HepG2 (cell line): ENCODE measurements around the gene RAPGEFL1. TPM values are rescaled to one million over a fixed set of nuclear protein-coding genes. Genes with fewer than 3 reads are reported as not detected.

Experiments used
- ASH2L ChIP-seq: fragments of 300-600, 200-600 bp; sonication (generic); IDR thresholded peaks from 2 replicates; pipeline ENCODE4 v1.7.0; 2017; ENCODE audit warnings: low read depth, mild to moderate bottlenecking, moderate library complexity, mixed read lengths, low read length; ENCODE audit not compliant: insufficient read length
- FOXM1 ChIP-seq: sonication (generic); formaldehyde crosslinking; IDR thresholded peaks from 2 replicates; pipeline ENCODE4 v1.5.0; 2020; ENCODE audit warnings: missing genetic modification reagents
- MIER3 ChIP-seq: IDR thresholded peaks from 2 replicates; pipeline ENCODE4 v1.6.1; 2016; ENCODE audit warnings: missing compliant biosample characterization, borderline replicate concordance
- MTF1 ChIP-seq: sonication (generic); formaldehyde crosslinking; IDR thresholded peaks from 2 replicates; pipeline ENCODE4 v1.5.0; 2020; ENCODE audit warnings: missing genetic modification reagents
- MXD1 ChIP-seq: sonication (generic); formaldehyde crosslinking; IDR thresholded peaks from 2 replicates; pipeline ENCODE4 v1.4.0; 2020; ENCODE audit warnings: mild to moderate bottlenecking, missing genetic modification reagents
- PBX2 ChIP-seq: IDR thresholded peaks from 2 replicates; pipeline ENCODE4 v1.6.1; 2016; ENCODE audit warnings: control low read depth
- TRAFD1 ChIP-seq: sonication (generic); formaldehyde crosslinking; IDR thresholded peaks from 2 replicates; pipeline ENCODE4 v1.5.1; 2020; ENCODE audit warnings: missing genetic modification reagents, mild to moderate bottlenecking, borderline replicate concordance
- ZNF24 ChIP-seq: fragments of 450-650 bp; IDR thresholded peaks from 2 replicates; pipeline ENCODE4 v1.6.1; 2017; ENCODE audit warnings: antibody characterized with exemption, mild to moderate bottlenecking
- ZNF646 ChIP-seq: sonication (generic); formaldehyde crosslinking; IDR thresholded peaks from 2 replicates; pipeline ENCODE4 v1.9.0; 2021; ENCODE audit warnings: mild to moderate bottlenecking, missing genetic modification reagents
- ZNF879 ChIP-seq: sonication (generic); formaldehyde crosslinking; IDR thresholded peaks from 2 replicates; pipeline ENCODE4 v1.8.1; 2023; ENCODE audit warnings: missing genetic modification reagents
- polyA plus RNA-seq, 8 experiments: library from polyadenylated mRNA; depleted of rRNA in 3 of 8; stranded (reverse) in 7 of 8; unstranded in 1 of 8; fragments of >200 nt; fragmentation: Illumina TruSeq in 4 of 8; extraction: Trizol in 4 of 8; gene quantifications; 2 replicates each; pipeline versions ENCODE4 v1.2.1 to v1.2.3, GENCODE V29; 2011 to 2016; ENCODE audit warnings: low read depth in 4 of 8, missing spikeins in 1 of 8, mixed read lengths in 1 of 8; ENCODE audit not compliant: insufficient read depth in 1 of 8
- total RNA-seq, 5 experiments: library from RNA; depleted of rRNA; stranded (reverse); fragments of >200 nt; fragmentation: Illumina TruSeq; extraction: Trizol; gene quantifications; 2 replicates each; pipeline ENCODE4 v1.2.3, GENCODE V29; 2016; ENCODE audit warnings: low read depth in 1 of 5
- TF ChIP-seq, protein P1 (sequence below): sonication (generic); formaldehyde crosslinking; IDR thresholded peaks from 2 replicates; pipeline ENCODE4 v1.4.0; 2020; ENCODE audit warnings: missing genetic modification reagents
- TF ChIP-seq, protein P2 (sequence below): sonication (generic); formaldehyde crosslinking; IDR thresholded peaks from 2 replicates; pipeline ENCODE4 v1.8.0; 2023; ENCODE audit warnings: mild to moderate bottlenecking, missing genetic modification reagents

RAPGEFL1 gene
- total and polyA plus RNA-seq, 2 of the 13 experiments (the other 11 are each of a cell fraction or from before 2014, with no cell fraction given): 4.5 to 7.8 TPM

GRCh38 chr17:40139566-40140058 is 37.7 kb upstream of the RAPGEFL1 start (continued):
- TF ChIP-seq, protein P1, sequence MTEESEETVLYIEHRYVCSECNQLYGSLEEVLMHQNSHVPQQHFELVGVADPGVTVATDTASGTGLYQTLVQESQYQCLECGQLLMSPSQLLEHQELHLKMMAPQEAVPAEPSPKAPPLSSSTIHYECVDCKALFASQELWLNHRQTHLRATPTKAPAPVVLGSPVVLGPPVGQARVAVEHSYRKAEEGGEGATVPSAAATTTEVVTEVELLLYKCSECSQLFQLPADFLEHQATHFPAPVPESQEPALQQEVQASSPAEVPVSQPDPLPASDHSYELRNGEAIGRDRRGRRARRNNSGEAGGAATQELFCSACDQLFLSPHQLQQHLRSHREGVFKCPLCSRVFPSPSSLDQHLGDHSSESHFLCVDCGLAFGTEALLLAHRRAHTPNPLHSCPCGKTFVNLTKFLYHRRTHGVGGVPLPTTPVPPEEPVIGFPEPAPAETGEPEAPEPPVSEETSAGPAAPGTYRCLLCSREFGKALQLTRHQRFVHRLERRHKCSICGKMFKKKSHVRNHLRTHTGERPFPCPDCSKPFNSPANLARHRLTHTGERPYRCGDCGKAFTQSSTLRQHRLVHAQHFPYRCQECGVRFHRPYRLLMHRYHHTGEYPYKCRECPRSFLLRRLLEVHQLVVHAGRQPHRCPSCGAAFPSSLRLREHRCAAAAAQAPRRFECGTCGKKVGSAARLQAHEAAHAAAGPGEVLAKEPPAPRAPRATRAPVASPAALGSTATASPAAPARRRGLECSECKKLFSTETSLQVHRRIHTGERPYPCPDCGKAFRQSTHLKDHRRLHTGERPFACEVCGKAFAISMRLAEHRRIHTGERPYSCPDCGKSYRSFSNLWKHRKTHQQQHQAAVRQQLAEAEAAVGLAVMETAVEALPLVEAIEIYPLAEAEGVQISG (CRISPR knock-in tag): no peak; the same call in 1 of the 2 replicates
- TF ChIP-seq ZNF24: no peak
- TF ChIP-seq ZNF879 (CRISPR knock-in tag): no peak
- TF ChIP-seq MIER3: no peak
- peak; percentile 40; the same call in 1 of the 2 replicates for TF ChIP-seq TRAFD1 (CRISPR knock-in tag)
- no peak for TF ChIP-seq PBX2 (CRISPR knock-in tag)
- TF ChIP-seq, protein P2, sequence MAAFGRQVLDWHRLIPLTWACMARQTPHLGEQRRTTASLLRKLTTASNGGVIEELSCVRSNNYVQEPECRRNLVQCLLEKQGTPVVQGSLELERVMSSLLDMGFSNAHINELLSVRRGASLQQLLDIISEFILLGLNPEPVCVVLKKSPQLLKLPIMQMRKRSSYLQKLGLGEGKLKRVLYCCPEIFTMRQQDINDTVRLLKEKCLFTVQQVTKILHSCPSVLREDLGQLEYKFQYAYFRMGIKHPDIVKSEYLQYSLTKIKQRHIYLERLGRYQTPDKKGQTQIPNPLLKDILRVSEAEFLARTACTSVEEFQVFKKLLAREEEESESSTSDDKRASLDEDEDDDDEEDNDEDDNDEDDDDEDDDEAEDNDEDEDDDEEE (CRISPR knock-in tag): no peak
- no peak for TF ChIP-seq ASH2L
- no peak for TF ChIP-seq MTF1 (CRISPR knock-in tag)
- TF ChIP-seq MXD1 (CRISPR knock-in tag): no peak
- no peak for TF ChIP-seq FOXM1 (CRISPR knock-in tag)
- no peak for TF ChIP-seq ZNF646 (CRISPR knock-in tag)
